Tibial nerve (tissue), 4 donors: Measurements from ENCODE around the gene DGKH.

Experiments used
- EP300 ChIP-seq, 2 donors: sonication (generic); formaldehyde crosslinking; IDR thresholded peaks; one replicate each; pipeline ENCODE4 v1.6.1; 2017; ENCODE audit warnings: antibody characterized with exemption in 2 of 2, mild to moderate bottlenecking in 1 of 2
- POLR2A ChIP-seq, 2 donors: fragments of 450-650 bp; IDR thresholded peaks; one replicate each; pipeline ENCODE4 v1.6.1; 2017; ENCODE audit warnings: antibody characterized with exemption in 2 of 2, mild to moderate bottlenecking in 2 of 2, moderate library complexity in 2 of 2
- TF ChIP-seq, protein P1 (sequence below), 5 experiments: fragments of 200-600 bp in 3 of 5; fragments of 450-650 bp in 2 of 5; sonication (generic) in 3 of 5; IDR thresholded peaks; one replicate each; pipeline ENCODE4 v1.5.1; 2016 to 2019; ENCODE audit warnings: antibody characterized with exemption in 5 of 5, mild to moderate bottlenecking in 3 of 5, moderate library complexity in 2 of 5

DNA sequence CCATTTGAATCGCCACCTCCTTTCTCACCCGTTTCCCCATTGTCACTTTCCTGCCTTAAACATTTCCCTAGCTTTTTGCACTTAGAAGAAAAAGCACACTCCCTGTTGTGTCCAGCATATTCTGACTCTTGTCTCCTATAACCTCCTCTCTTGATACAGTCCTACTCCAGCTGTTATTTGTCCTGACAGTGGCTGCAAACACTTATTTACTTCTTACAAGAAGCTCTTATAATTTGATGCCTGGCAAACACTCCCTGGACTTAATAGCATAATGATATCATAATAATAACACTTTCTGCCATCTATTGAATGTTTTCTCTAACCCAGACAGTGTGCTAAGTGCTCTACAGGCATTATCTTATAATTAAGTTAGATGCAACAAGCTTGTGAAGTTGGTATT lies 76.6 kb downstream of the DGKH start:
- TF ChIP-seq, protein P1, sequence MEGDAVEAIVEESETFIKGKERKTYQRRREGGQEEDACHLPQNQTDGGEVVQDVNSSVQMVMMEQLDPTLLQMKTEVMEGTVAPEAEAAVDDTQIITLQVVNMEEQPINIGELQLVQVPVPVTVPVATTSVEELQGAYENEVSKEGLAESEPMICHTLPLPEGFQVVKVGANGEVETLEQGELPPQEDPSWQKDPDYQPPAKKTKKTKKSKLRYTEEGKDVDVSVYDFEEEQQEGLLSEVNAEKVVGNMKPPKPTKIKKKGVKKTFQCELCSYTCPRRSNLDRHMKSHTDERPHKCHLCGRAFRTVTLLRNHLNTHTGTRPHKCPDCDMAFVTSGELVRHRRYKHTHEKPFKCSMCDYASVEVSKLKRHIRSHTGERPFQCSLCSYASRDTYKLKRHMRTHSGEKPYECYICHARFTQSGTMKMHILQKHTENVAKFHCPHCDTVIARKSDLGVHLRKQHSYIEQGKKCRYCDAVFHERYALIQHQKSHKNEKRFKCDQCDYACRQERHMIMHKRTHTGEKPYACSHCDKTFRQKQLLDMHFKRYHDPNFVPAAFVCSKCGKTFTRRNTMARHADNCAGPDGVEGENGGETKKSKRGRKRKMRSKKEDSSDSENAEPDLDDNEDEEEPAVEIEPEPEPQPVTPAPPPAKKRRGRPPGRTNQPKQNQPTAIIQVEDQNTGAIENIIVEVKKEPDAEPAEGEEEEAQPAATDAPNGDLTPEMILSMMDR (IDR thresholded peaks at IDR 0.05): no peak
- TF ChIP-seq EP300 (IDR thresholded peaks at IDR 0.05): no peak
- TF ChIP-seq POLR2A (IDR thresholded peaks at IDR 0.05): no peak
